Neural progenitor cell (in vitro differentiated cells): ENCODE measurements around the gene DVL1.

Experiments
- CTCF ChIP-seq: fragments of 200-600 bp; sonication (generic); IDR thresholded peaks from 2 replicates; pipeline ENCODE4 v1.5.1; 2017; ENCODE audit warnings: antibody characterized with exemption, mild to moderate bottlenecking
- EZH2 ChIP-seq: fragments of 200-600 bp; sonication (generic); IDR thresholded peaks from 2 replicates; pipeline ENCODE4 v1.6.1; 2017; ENCODE audit warnings: antibody characterized with exemption, mild to moderate bottlenecking, moderate library complexity

- no peak for TF ChIP-seq CTCF
- no peak for TF ChIP-seq EZH2
Observed at GRCh38 chr1:1334835-1335234, 14.4 kb downstream of the DVL1 start.
